Esophagus (tissue), 2 donors: ENCODE measurements around the gene INHA. TPM values are rescaled to one million over a fixed set of nuclear protein-coding genes. Genes with fewer than 3 reads are reported as not detected.
A peak's percentile ranks its signal among the peaks of the same experiment; 100 is the strongest.

ENCODE experiments used
- H3K27ac ChIP-seq, 2 donors: one replicate each; pipeline ENCODE4 v1.5.1; 2013; ENCODE audit warnings: low read depth in 2 of 2, mild to moderate bottlenecking in 2 of 2, inconsistent platforms in 1 of 2, low read length in 1 of 2, moderate library complexity in 1 of 2
- H3K27me3 ChIP-seq, 2 donors: one replicate each; pipeline ENCODE4 v1.6.1; 2013; ENCODE audit warnings: low read length in 2 of 2, control low read depth in 1 of 2, mild to moderate bottlenecking in 1 of 2; ENCODE audit not compliant: insufficient read depth in 2 of 2, control insufficient read depth in 1 of 2
- H3K36me3 ChIP-seq, 2 donors: one replicate each; pipeline ENCODE4 v1.6.1; 2013; ENCODE audit warnings: low read length in 1 of 2; ENCODE audit not compliant: control insufficient read depth in 2 of 2, insufficient read depth in 2 of 2
- H3K4me1 ChIP-seq, 2 donors: one replicate each; pipeline ENCODE4 v1.6.1; 2013; ENCODE audit warnings: low read length in 1 of 2; ENCODE audit not compliant: control insufficient read depth in 2 of 2, insufficient read depth in 2 of 2
- H3K4me3 ChIP-seq, 2 donors: one replicate each; pipeline ENCODE4 v1.5.1; 2013; ENCODE audit warnings: low read length in 2 of 2, mild to moderate bottlenecking in 2 of 2, low read depth in 1 of 2, moderate library complexity in 1 of 2
- H3K9me3 ChIP-seq, 2 donors: one replicate each; pipeline ENCODE4 v1.6.1; 2013; ENCODE audit warnings: mild to moderate bottlenecking in 2 of 2, low read depth in 1 of 2, low read length in 1 of 2, moderate library complexity in 1 of 2; ENCODE audit not compliant: control insufficient read depth in 2 of 2, insufficient read depth in 1 of 2
- WGBS, 2 donors: extraction: QIAGEN DNeasy Blood & Tissue Kit; methylation state at CpG; one replicate each; pipeline ENCODE4 v1.1.7; 2013; 5-methylcytosine and 5-hydroxymethylcytosine counted together
- polyA plus RNA-seq, 2 donors: library from polyadenylated mRNA; stranded (reverse); fragments of 200-250 nt; gene quantifications; one replicate each; pipeline ENCODE4 v1.2.3, GENCODE V29; 2013
- donor health status: healthy with polysubstance abuse.
- donor health status: Bipolar disorder and iron deficiency.

Gene INHA
- polyA plus RNA-seq, 2 donors, result 0.24 to 0.71 TPM

GRCh38 chr2:219608399-219608964, 36.4 kb downstream of the INHA start:
- H3K9me3 ChIP-seq, result no peaks in the 10 kb centered on the region
- H3K36me3 ChIP-seq, result peaks cover 12 to 39% of the 10 kb centered on the region in 2 donors
- no peaks in the 10 kb centered on the region for H3K27me3 ChIP-seq
- no peak overlapping the region for H3K4me3 ChIP-seq
- 84 to 87% methylated on average over 15 of the region's 15 CpGs for WGBS, 2 donors
- H3K27ac ChIP-seq, result no peak overlapping the region
- H3K4me1 ChIP-seq, result no peaks in the 10 kb centered on the region

DNA sequence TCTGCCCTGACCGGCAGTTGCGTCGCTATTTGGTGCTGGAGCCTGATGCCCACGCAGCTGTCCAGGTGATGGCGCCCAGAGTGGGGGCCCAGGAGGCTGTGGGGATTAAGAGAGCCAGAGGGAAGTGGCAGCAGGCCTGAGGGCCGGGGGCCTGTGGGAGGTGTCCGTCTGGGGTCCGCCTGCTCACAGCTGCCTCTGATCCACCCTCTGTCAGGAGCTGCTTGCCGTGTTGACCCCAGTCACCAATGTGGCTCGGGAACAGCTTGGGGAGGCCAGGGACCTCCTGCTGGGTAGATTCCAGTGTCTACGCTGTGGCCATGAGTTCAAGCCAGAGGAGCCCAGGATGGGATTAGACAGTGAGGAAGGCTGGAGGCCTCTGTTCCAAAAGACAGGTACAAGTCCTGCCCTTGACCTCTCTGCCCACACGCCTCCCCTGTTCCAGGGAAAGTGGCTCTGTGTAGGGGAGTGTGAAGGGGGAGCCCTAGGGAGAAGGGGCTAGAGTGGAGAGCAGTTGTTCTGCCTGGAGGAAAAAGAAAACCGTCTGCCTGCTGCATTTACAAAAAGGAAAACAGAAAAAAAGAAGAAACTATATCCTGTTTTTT, 37.1 kb downstream of the INHA start:
- Histone ChIP-seq H3K4me3 (no peak overlapping the region), H3K4me1 (no peaks in the 10 kb centered on the region), H3K36me3 (peaks cover 12 to 41% of the 10 kb centered on the region in 2 donors), H3K9me3 (no peaks in the 10 kb centered on the region), H3K27ac (peak overlapping the region; percentile 19 to 34), H3K27me3 (no peaks in the 10 kb centered on the region)
- WGBS, 2 donors, result 87 to 88% methylated on average over 13 of the region's 13 CpGs

- no peaks in the 10 kb centered on the region for H3K4me1 ChIP-seq
- H3K4me3 ChIP-seq, result no peak overlapping the region
- peaks cover 11 to 51% of the 10 kb centered on the region in 2 donors for H3K36me3 ChIP-seq
- 94 to 95% methylated on average over 9 of the region's 9 CpGs for WGBS, 2 donors
- H3K9me3 ChIP-seq, result no peaks in the 10 kb centered on the region
- no peak overlapping the region for H3K27ac ChIP-seq
- no peaks in the 10 kb centered on the region for H3K27me3 ChIP-seq
These were observed 39.2 kb downstream of the INHA start for GRCh38 chr2:219611306-219611705.

DNA sequence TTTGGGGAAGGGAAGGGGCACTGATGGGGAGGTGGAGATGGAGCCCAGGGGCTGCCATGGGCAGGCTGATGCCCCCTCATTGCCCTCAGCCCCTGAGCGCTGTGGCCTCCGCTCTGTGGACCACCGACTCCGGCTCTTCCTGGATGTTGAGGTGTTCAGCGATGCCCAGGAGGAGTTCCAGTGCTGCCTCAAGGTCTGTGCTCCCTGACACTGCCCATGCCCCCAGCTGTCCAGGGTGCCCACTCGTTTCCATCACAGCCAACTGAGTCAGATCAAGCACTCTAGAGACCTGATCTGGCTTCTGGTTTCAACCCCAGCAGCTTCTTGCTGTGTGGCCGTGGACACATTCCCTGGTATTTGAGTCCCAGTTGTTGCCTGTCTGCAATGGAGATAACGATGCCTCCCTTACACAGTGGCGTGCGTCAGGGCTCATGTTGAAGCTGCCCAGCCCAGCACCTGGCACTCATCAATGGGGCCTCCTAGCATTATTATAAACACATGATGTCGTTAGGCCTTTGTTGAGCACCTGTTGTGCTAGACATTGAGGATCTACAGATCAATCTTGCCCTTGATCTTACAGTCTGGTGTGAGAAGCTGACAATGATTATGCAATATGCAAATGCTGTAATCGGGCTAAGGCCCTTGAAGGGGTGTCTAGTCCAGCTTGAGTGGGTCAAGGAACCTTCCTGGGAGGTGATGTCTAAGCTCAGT, 39.9 kb downstream of the INHA start:
- peaks cover 12 to 51% of the 10 kb centered on the region in 2 donors for H3K36me3 ChIP-seq
- no peaks in the 10 kb centered on the region for H3K4me1 ChIP-seq
- no peak overlapping the region for H3K4me3 ChIP-seq
- 78 to 79% methylated on average over 12 of the region's 12 CpGs for WGBS, 2 donors
- no peak overlapping the region for H3K27ac ChIP-seq
- no peaks in the 10 kb centered on the region for H3K9me3 ChIP-seq
- no peaks in the 10 kb centered on the region for H3K27me3 ChIP-seq

DNA sequence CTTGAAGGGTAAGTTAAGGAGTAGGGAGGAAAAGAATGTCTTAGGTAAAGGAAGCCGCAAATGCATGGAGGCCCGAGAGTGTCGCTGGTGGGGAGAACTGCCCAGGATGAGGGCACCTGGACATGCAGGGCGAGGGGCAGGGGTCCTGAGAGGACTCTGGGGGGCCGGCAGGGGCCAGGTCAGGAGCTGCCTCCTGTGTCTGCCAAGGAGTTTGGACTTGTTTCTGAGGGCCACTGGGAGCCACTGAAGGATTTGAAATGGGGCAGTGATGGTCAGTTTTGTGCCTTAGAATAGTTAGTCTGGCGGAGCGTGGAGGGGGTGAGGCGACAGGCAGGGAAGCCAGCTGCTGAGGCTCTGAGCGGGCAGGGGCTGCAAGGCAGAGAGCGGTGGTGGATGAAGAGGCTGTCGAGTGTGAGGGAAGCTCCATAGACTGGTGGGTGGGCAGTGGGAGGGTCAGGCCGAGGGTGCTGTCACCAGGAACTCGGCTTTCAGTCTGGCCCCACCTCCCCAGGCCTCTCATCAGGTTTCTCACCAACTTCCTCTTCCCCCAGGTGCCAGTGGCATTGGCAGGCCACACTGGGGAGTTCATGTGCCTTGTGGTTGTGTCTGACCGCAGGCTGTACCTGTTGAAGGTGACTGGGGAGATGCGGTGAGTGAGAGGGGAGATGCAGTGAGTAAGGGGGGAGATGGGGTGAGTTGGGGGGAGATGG, 40.6 kb downstream of the INHA start:
- Histone ChIP-seq H3K27ac (no peak overlapping the region), H3K27me3 (no peaks in the 10 kb centered on the region), H3K9me3 (no peaks in the 10 kb centered on the region), H3K4me1 (no peaks in the 10 kb centered on the region), H3K36me3 (peaks cover 10 to 50% of the 10 kb centered on the region in 2 donors), H3K4me3 (no peak overlapping the region)
- WGBS, 2 donors, result 83 to 87% methylated on average over 15 of the region's 15 CpGs

GRCh38 chr2:219613461-219614070, 41.5 kb downstream of the INHA start:
- 93 to 97% methylated on average over 7 to 11 of the region's 11 CpGs for WGBS, 2 donors
- Histone ChIP-seq H3K36me3 (peaks cover 9 to 44% of the 10 kb centered on the region in 2 donors), H3K27me3 (no peaks in the 10 kb centered on the region)

DNA sequence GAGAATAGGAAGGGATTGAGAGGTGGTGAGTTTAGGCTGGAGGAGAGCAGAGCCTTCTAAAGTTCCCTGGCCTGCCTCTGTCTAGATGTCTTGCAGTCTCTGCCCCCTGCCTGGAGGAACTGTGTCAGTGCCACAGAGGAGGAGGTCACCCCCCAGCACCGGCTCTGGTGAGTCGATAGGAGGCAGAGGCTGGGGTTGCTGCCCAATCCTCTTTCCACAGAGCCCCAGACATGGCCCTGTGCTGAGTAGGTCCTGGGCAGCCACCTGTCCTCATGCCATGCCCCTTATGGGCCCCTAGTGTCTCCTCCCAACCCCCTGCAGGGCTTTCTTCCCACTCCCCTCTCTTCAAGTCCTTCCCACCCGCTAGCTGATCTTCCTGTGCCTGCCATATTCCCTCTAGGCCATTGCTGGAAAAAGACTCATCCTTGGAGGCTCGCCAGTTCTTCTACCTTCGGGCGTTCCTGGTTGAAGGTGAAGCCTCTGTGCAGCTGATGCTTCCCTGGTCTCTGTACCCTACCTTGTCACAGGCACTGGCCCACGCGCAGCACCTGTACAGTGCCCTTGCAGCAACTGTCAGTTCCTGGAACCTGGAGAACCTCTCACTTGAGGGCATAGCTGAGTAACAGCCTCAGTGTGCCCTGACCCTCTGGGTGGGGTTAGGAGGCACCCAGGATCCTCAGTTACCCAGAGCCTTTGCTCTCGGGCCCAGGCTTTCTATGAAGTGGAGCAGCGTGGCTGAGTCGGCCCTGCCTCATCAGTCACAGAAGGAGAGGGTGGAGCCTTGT, 42.2 kb downstream of the INHA start:
- Histone ChIP-seq H3K4me1 (no peaks in the 10 kb centered on the region), H3K4me3 (no peak overlapping the region), H3K9me3 (no peaks in the 10 kb centered on the region), H3K36me3 (peaks cover 9 to 39% of the 10 kb centered on the region in 2 donors), H3K27ac (no peak overlapping the region), H3K27me3 (no peaks in the 10 kb centered on the region)
- 89 to 90% methylated on average over 11 of the region's 11 CpGs for WGBS, 2 donors

More at GRCh38 chr2:219613461-219614070, 41.5 kb downstream of the INHA start:
- Histone ChIP-seq H3K4me1 (no peaks in the 10 kb centered on the region), H3K27ac (no peak overlapping the region), H3K9me3 (no peaks in the 10 kb centered on the region), H3K4me3 (no peak overlapping the region)

- Histone ChIP-seq H3K9me3 (no peaks in the 10 kb centered on the region), H3K27me3 (no peaks in the 10 kb centered on the region), H3K36me3 (peaks cover 9 to 37% of the 10 kb centered on the region in 2 donors), H3K4me3 (no peak overlapping the region), H3K27ac (no peak overlapping the region), H3K4me1 (no peaks in the 10 kb centered on the region)
- WGBS, 2 donors, result 92 to 95% methylated on average over 11 of the region's 11 CpGs
These were observed 42.9 kb downstream of the INHA start for GRCh38 chr2:219615036-219615435.

- H3K27ac ChIP-seq, result no peak overlapping the region
- H3K27me3 ChIP-seq, result peaks cover 0 to 4% of the 10 kb centered on the region in 2 donors
- no peaks in the 10 kb centered on the region for H3K9me3 ChIP-seq
- peaks cover 9 to 37% of the 10 kb centered on the region in 2 donors for H3K36me3 ChIP-seq
- no peaks in the 10 kb centered on the region for H3K4me1 ChIP-seq
- 86% methylated on average over 12 of the region's 12 CpGs for WGBS, 2 donors
- H3K4me3 ChIP-seq, result no peak overlapping the region
These were observed 43.8 kb downstream of the INHA start for GRCh38 chr2:219615894-219616293.
